Lower leg skin (tissue), 3 donors: Measurements from ENCODE around the gene KCNS1.

Source experiments
- CTCF ChIP-seq, 3 donors: fragments of 450-650 bp; IDR thresholded peaks; one replicate each; pipeline ENCODE4 v1.5.1; 2016; ENCODE audit warnings: antibody characterized with exemption in 3 of 3, mild to moderate bottlenecking in 3 of 3, moderate library complexity in 2 of 3
- POLR2A ChIP-seq, 2 donors: fragments of 450-650 bp; IDR thresholded peaks; one replicate each; pipeline ENCODE4 v1.6.1; 2016 to 2017; ENCODE audit warnings: antibody characterized with exemption in 2 of 2, mild to moderate bottlenecking in 1 of 2, moderate library complexity in 1 of 2

GRCh38 chr20:45087097-45087790, 13.7 kb downstream of the KCNS1 start:
- TF ChIP-seq POLR2A (IDR thresholded peaks at IDR 0.05) (no peak), CTCF (IDR thresholded peaks at IDR 0.05) (no peak)
